Thyroid gland (tissue), 4 donors: Measurements from ENCODE around the gene ABHD4.

Experiments
- POLR2A ChIP-seq, 2 donors: fragments of 450-650 bp; IDR thresholded peaks; one replicate each; pipeline ENCODE4 v1.6.1; 2017; ENCODE audit warnings: antibody characterized with exemption in 2 of 2, mild to moderate bottlenecking in 2 of 2, moderate library complexity in 1 of 2
- TF ChIP-seq, protein P1 (sequence below), 6 experiments: fragments of 200-600 bp in 3 of 6; fragments of 450-650 bp in 3 of 6; sonication (generic) in 3 of 6; IDR thresholded peaks; one replicate each; pipeline ENCODE4 v1.5.1; 2016 to 2019; ENCODE audit warnings: antibody characterized with exemption in 6 of 6, mild to moderate bottlenecking in 2 of 6, inconsistent platforms in 1 of 6, moderate library complexity in 1 of 6

DNA sequence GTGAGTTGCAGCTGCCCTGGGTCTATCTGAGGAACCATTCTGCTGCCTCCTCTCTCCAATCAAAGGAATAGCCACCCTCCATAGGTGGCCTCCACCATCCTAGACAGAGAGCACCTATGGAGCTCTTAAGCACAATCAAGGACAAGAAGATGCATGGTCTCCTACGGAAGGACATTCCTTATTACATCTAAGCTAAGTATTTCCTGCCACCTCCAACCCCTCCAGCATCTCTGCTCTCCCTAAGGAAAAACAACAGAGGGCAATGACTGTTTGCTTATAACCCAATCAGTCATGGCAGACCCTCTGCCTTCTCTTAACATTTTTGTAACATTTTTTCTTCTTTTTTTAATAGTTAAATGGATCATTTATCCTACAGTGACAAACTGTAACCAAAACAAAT lies 60.8 kb downstream of the ABHD4 start:
- TF ChIP-seq, protein P1, sequence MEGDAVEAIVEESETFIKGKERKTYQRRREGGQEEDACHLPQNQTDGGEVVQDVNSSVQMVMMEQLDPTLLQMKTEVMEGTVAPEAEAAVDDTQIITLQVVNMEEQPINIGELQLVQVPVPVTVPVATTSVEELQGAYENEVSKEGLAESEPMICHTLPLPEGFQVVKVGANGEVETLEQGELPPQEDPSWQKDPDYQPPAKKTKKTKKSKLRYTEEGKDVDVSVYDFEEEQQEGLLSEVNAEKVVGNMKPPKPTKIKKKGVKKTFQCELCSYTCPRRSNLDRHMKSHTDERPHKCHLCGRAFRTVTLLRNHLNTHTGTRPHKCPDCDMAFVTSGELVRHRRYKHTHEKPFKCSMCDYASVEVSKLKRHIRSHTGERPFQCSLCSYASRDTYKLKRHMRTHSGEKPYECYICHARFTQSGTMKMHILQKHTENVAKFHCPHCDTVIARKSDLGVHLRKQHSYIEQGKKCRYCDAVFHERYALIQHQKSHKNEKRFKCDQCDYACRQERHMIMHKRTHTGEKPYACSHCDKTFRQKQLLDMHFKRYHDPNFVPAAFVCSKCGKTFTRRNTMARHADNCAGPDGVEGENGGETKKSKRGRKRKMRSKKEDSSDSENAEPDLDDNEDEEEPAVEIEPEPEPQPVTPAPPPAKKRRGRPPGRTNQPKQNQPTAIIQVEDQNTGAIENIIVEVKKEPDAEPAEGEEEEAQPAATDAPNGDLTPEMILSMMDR (IDR thresholded peaks at IDR 0.05) = no peak
- no peak for TF ChIP-seq POLR2A (IDR thresholded peaks at IDR 0.05)
